ENCODE data around the gene CEP83. TPM values are rescaled to one million over a fixed set of nuclear protein-coding genes. Genes with fewer than 3 reads are reported as not detected.

CEP83 gene
- total RNA-seq, 1 donor from 2014 or later = 13.4 TPM

- no peak overlapping the region for H3K27ac Mint-ChIP-seq (ENCODE audit: unreplicated experiment)
- H3K27me3 Mint-ChIP-seq (ENCODE audit: unreplicated experiment) = no peaks in the 10 kb centered on the region
- TF ChIP-seq CTCF (IDR thresholded peaks at IDR 0.05; ENCODE audit: partially characterized antibody, unreplicated experiment) = no peak
- peaks cover 2% of the 10 kb centered on the region for H3K9me3 Mint-ChIP-seq (ENCODE audit: unreplicated experiment)
- H3K4me1 Mint-ChIP-seq (ENCODE audit: low read depth, unreplicated experiment) = no peaks in the 10 kb centered on the region
- no peak overlapping the region for H3K4me3 Mint-ChIP-seq (ENCODE audit: unreplicated experiment)
- no peak for DNase-seq
- H3K36me3 Mint-ChIP-seq (ENCODE audit: unreplicated experiment) = no peaks in the 10 kb centered on the region
These were observed 41.3 kb upstream of the CEP83 start for GRCh38 chr12:94500831-94501567.

DNA sequence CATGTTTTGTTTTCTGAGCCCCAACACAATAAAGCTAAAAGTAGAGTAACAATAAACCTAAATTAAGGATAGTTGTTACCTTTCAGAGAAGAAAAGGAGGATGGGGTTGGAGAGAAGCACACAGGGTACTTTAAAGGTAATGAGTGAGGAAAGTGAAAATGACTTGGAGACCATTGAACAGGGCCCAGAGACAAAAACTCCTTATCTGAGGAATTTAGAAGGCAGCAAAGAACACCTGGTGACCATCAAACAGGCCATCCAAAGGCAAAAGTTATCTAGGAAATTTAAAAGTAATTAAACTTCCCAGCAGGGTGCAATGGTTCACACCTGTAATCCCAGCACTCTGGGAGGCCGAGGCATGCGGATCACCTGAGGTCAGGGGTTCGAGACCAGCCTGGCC lies 39.0 kb upstream of the CEP83 start:
- Mint-ChIP-seq H3K27ac (ENCODE audit: unreplicated experiment) (no peak overlapping the region), H3K4me1 (ENCODE audit: low read depth, unreplicated experiment) (no peaks in the 10 kb centered on the region), H3K4me3 (ENCODE audit: unreplicated experiment) (no peak overlapping the region), H3K27me3 (ENCODE audit: unreplicated experiment) (peaks cover 1% of the 10 kb centered on the region), H3K36me3 (ENCODE audit: unreplicated experiment) (no peaks in the 10 kb centered on the region), H3K9me3 (ENCODE audit: unreplicated experiment) (peaks cover 2% of the 10 kb centered on the region)
- DNase-seq = no peak
- no peak for TF ChIP-seq CTCF (IDR thresholded peaks at IDR 0.05; ENCODE audit: partially characterized antibody, unreplicated experiment)

- no peak for TF ChIP-seq CTCF (IDR thresholded peaks at IDR 0.05; ENCODE audit: partially characterized antibody, unreplicated experiment)
- DNase-seq = no peak
- H3K4me1 Mint-ChIP-seq (ENCODE audit: low read depth, unreplicated experiment) = no peaks in the 10 kb centered on the region
- peaks cover 1% of the 10 kb centered on the region for H3K27me3 Mint-ChIP-seq (ENCODE audit: unreplicated experiment)
- H3K27ac Mint-ChIP-seq (ENCODE audit: unreplicated experiment) = no peak overlapping the region
- H3K4me3 Mint-ChIP-seq (ENCODE audit: unreplicated experiment) = no peak overlapping the region
- H3K36me3 Mint-ChIP-seq (ENCODE audit: unreplicated experiment) = no peaks in the 10 kb centered on the region
- peaks cover 2% of the 10 kb centered on the region for H3K9me3 Mint-ChIP-seq (ENCODE audit: unreplicated experiment)
These were observed 38.4 kb upstream of the CEP83 start for GRCh38 chr12:94498073-94498472.

GRCh38 chr12:94495445-94496115 lies 35.9 kb upstream of the CEP83 start:
- Mint-ChIP-seq H3K36me3 (ENCODE audit: unreplicated experiment) (no peaks in the 10 kb centered on the region), H3K9me3 (ENCODE audit: unreplicated experiment) (peaks cover 2% of the 10 kb centered on the region), H3K27me3 (ENCODE audit: unreplicated experiment) (peaks cover 1% of the 10 kb centered on the region), H3K4me1 (ENCODE audit: low read depth, unreplicated experiment) (no peaks in the 10 kb centered on the region), H3K4me3 (ENCODE audit: unreplicated experiment) (no peak overlapping the region), H3K27ac (ENCODE audit: unreplicated experiment) (no peak overlapping the region)
- no peak for TF ChIP-seq CTCF (IDR thresholded peaks at IDR 0.05; ENCODE audit: partially characterized antibody, unreplicated experiment)
- no peak for DNase-seq

DNA sequence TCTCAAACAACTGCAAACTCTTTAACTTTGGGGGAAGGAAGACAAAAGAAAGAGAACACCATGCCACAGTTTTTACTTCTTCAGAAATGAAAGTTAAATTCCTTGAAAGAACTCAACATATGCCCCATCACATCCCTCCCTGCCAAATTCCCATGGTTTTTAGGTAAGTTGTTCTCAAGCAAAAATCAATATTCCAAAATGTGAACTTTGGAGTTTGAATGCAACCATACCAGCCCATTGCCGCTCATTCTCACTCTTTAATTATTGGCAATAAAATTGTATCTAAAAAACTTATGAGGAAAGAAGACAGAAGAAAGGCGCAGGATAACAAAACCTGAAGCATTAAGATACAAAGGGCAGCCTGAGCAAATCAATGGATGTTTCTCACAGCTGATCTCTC lies 31.8 kb upstream of the CEP83 start:
- TF ChIP-seq CTCF (IDR thresholded peaks at IDR 0.05; ENCODE audit: partially characterized antibody, unreplicated experiment) = no peak
- H3K4me1 Mint-ChIP-seq (ENCODE audit: low read depth, unreplicated experiment) = no peaks in the 10 kb centered on the region
- H3K27ac Mint-ChIP-seq (ENCODE audit: unreplicated experiment) = no peak overlapping the region
- no peaks in the 10 kb centered on the region for H3K36me3 Mint-ChIP-seq (ENCODE audit: unreplicated experiment)
- H3K27me3 Mint-ChIP-seq (ENCODE audit: unreplicated experiment) = peaks cover 1% of the 10 kb centered on the region
- H3K9me3 Mint-ChIP-seq (ENCODE audit: unreplicated experiment) = peaks cover 2% of the 10 kb centered on the region
- DNase-seq = no peak
- H3K4me3 Mint-ChIP-seq (ENCODE audit: unreplicated experiment) = no peak overlapping the region
